MM.1S (cell line): ENCODE results near the gene MBL2.
A peak's percentile ranks its signal among the peaks of the same experiment; 100 is the strongest.

Source experiments
- DNase-seq: peaks from one replicate; pipeline ENCODE4 v3.0.0-alpha.2; 2015
- H2AFZ ChIP-seq: fragments of 300-600 bp; sonication (generic); 2 replicates; pipeline ENCODE4 v1.6.0; 2016; ENCODE audit warnings: antibody characterized with exemption, low read length
- H3F3A ChIP-seq: fragments of 300-600 bp; sonication (generic); 2 replicates; pipeline ENCODE4 v1.6.1; 2016; ENCODE audit warnings: mild to moderate bottlenecking, antibody characterized with exemption, low read length, moderate library complexity, mixed read lengths; ENCODE audit not compliant: insufficient read depth
- H3K27ac ChIP-seq: fragments of 300-600 bp; sonication (generic); 2 replicates; pipeline ENCODE4 v1.5.1; 2016; ENCODE audit warnings: mild to moderate bottlenecking, low read length
- H3K27me3 ChIP-seq: fragments of 300-600 bp; sonication (generic); replicated peaks from 2 replicates; pipeline ENCODE4 v1.6.0; 2016; ENCODE audit warnings: low read length; ENCODE audit not compliant: insufficient read depth
- H3K36me3 ChIP-seq: fragments of 300-600 bp; sonication (generic); replicated peaks from 2 replicates; pipeline ENCODE4 v1.6.1; 2016; ENCODE audit warnings: mild to moderate bottlenecking, low read length, mixed read lengths; ENCODE audit not compliant: insufficient read depth
- H3K4me1 ChIP-seq: fragments of 300-600 bp; sonication (generic); 2 replicates; pipeline ENCODE4 v1.6.1; 2016; ENCODE audit warnings: low read length, mixed read lengths
- H3K4me2 ChIP-seq: fragments of 300-600 bp; sonication (generic); 2 replicates; pipeline ENCODE4 v1.6.0; 2016; ENCODE audit warnings: low read depth, low read length
- H3K4me3 ChIP-seq: fragments of 300-600 bp; sonication (generic); 2 replicates; pipeline ENCODE4 v1.5.1; 2016; ENCODE audit warnings: low read length, mixed read lengths
- H3K79me2 ChIP-seq: fragments of 300-600 bp; sonication (generic); 2 replicates; pipeline ENCODE4 v1.6.1; 2016; ENCODE audit warnings: mixed run types, low read length, mixed read lengths
- H3K9ac ChIP-seq: fragments of 300-600 bp; sonication (generic); 2 replicates; pipeline ENCODE4 v1.6.1; 2016; ENCODE audit warnings: low read length, mixed read lengths
- H3K9me2 ChIP-seq: fragments of 300-600 bp; sonication (generic); replicated peaks from 2 replicates; pipeline ENCODE4 v1.6.1; 2016; ENCODE audit warnings: mild to moderate bottlenecking, low read length, mixed read lengths; ENCODE audit not compliant: insufficient read depth
- H3K9me3 ChIP-seq: fragments of 300-600 bp; sonication (generic); replicated peaks from 2 replicates; pipeline ENCODE4 v1.6.1; 2016; ENCODE audit warnings: mild to moderate bottlenecking, low read length, mixed read lengths; ENCODE audit not compliant: insufficient read depth
- H4K20me1 ChIP-seq: fragments of 300-600 bp; sonication (generic); 2 replicates; pipeline ENCODE4 v1.6.1; 2016; ENCODE audit warnings: mild to moderate bottlenecking, low read length, moderate library complexity, mixed read lengths; ENCODE audit not compliant: insufficient read depth
- CTCF ChIP-seq: fragments of 300-600 bp; sonication (generic); IDR thresholded peaks from 2 replicates; pipeline ENCODE4 v1.5.1; 2016; ENCODE audit warnings: antibody characterized with exemption, low read length, mixed read lengths
- EZH2 ChIP-seq: fragments of 300-600 bp; sonication (generic); optimal IDR thresholded peaks from 2 replicates; pipeline ENCODE3; 2017; ENCODE audit warnings: low read depth, mild to moderate bottlenecking, antibody characterized with exemption, low read length, mixed read lengths
- EZH2phosphoT487 ChIP-seq: fragments of 300-600 bp; sonication (generic); IDR thresholded peaks from 2 replicates; pipeline ENCODE4 v1.6.1; 2018; ENCODE audit warnings: antibody characterized with exemption, low read length

MBL2 gene

GRCh38 chr10:52755297-52756062 is 17.1 kb downstream of the MBL2 start:
- no peaks in the 10 kb centered on the region for H3K79me2 ChIP-seq
- no peaks in the 10 kb centered on the region for H3K9me3 ChIP-seq
- no peaks in the 10 kb centered on the region for H4K20me1 ChIP-seq
- H3F3A ChIP-seq = no peaks in the 10 kb centered on the region
- DNase-seq = no peak
- H3K4me2 ChIP-seq = no peak overlapping the region
- H3K4me3 ChIP-seq = no peak overlapping the region
- H3K4me1 ChIP-seq = no peaks in the 10 kb centered on the region
- H3K36me3 ChIP-seq = no peaks in the 10 kb centered on the region
- no peak overlapping the region for H3K27ac ChIP-seq
- H3K9me2 ChIP-seq = no peaks in the 10 kb centered on the region
- TF ChIP-seq CTCF (no peak), EZH2 (no peak), EZH2phosphoT487 (no peak)
- H2AFZ ChIP-seq = 0 out of 2 replicates have a peak overlapping the region, but pooled peaks have one; percentile 9
- H3K27me3 ChIP-seq = no peaks in the 10 kb centered on the region
- no peak overlapping the region for H3K9ac ChIP-seq

GRCh38 chr10:52752801-52753445 is 19.7 kb downstream of the MBL2 start:
- no peaks in the 10 kb centered on the region for H3K4me1 ChIP-seq
- no peaks in the 10 kb centered on the region for H3K79me2 ChIP-seq
- no peak overlapping the region for H2AFZ ChIP-seq
- H3K9me3 ChIP-seq = no peaks in the 10 kb centered on the region
- no peak overlapping the region for H3K4me2 ChIP-seq
- no peaks in the 10 kb centered on the region for H3K9me2 ChIP-seq
- H3K27me3 ChIP-seq = no peaks in the 10 kb centered on the region
- DNase-seq = no peak
- no peak overlapping the region for H3K9ac ChIP-seq
- no peaks in the 10 kb centered on the region for H4K20me1 ChIP-seq
- no peak for TF ChIP-seq EZH2phosphoT487
- TF ChIP-seq CTCF = no peak
- no peak for TF ChIP-seq EZH2
- no peaks in the 10 kb centered on the region for H3K36me3 ChIP-seq
- no peak overlapping the region for H3K4me3 ChIP-seq
- H3K27ac ChIP-seq = no peak overlapping the region
- no peaks in the 10 kb centered on the region for H3F3A ChIP-seq

GRCh38 chr10:52752261-52752660 is 20.3 kb downstream of the MBL2 start:
- H3K27me3 ChIP-seq = no peaks in the 10 kb centered on the region
- TF ChIP-seq EZH2phosphoT487 (no peak), CTCF (no peak), EZH2 (no peak)
- no peaks in the 10 kb centered on the region for H3K9me3 ChIP-seq
- H3K4me2 ChIP-seq = no peak overlapping the region
- no peak overlapping the region for H3K4me3 ChIP-seq
- H3K9me2 ChIP-seq = no peaks in the 10 kb centered on the region
- no peak overlapping the region for H3K9ac ChIP-seq
- H3K36me3 ChIP-seq = no peaks in the 10 kb centered on the region
- no peak overlapping the region for H2AFZ ChIP-seq
- no peak for DNase-seq
- no peaks in the 10 kb centered on the region for H3K4me1 ChIP-seq
- no peak overlapping the region for H3K27ac ChIP-seq
- H4K20me1 ChIP-seq = no peaks in the 10 kb centered on the region
- no peaks in the 10 kb centered on the region for H3F3A ChIP-seq
- no peaks in the 10 kb centered on the region for H3K79me2 ChIP-seq
